Stimulated activated CD4-positive, alpha-beta T cell treated with anti-CD3 and anti-CD28 coated beads, Interleukin-1b, Interleukin-23, amount 100 ng/mL, for 24 hours (primary cell): Measurements from ENCODE around the gene TEX22.
"Not testable (repeated sequence)": the region's sequence is repeated elsewhere in the genome, so short reads cannot be mapped to it uniquely, and the experiment has no call there.

Experiments used
- DNase-seq, 4 experiments: peaks; one replicate each; pipeline ENCODE4 v3.0.0-alpha.2; 2020; ENCODE audit warnings: low read depth in 4 of 4, low spot score in 1 of 4

The TEX22 gene, protein sequence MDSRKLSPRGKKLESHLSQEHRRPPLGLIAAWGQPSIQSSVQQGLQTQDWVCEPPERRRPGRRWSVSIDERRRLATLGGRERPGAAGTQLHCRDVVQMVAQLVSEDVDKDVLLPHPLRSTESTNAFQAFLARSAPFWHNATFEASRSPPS

GRCh38 chr14:105398044-105398725 is at the start of gene TEX22:
Gene TEX22 (plus strand): TSS chr14:105398538. CDS start chr14:105399341, 803 bp downstream.
- peak; percentile 89 to 97 (median 94) for DNase-seq

GRCh38 chr14:105348945-105349699 is 49.2 kb upstream of the TEX22 start:
- DNase-seq, result no peak

- DNase-seq, result no peak
These were observed 48.3 kb upstream of the TEX22 start for GRCh38 chr14:105349992-105350391.

GRCh38 chr14:105350450-105351244 is 47.7 kb upstream of the TEX22 start:
- DNase-seq, result no peak

GRCh38 chr14:105351410-105351809 is 46.9 kb upstream of the TEX22 start:
- no peak for DNase-seq

DNA sequence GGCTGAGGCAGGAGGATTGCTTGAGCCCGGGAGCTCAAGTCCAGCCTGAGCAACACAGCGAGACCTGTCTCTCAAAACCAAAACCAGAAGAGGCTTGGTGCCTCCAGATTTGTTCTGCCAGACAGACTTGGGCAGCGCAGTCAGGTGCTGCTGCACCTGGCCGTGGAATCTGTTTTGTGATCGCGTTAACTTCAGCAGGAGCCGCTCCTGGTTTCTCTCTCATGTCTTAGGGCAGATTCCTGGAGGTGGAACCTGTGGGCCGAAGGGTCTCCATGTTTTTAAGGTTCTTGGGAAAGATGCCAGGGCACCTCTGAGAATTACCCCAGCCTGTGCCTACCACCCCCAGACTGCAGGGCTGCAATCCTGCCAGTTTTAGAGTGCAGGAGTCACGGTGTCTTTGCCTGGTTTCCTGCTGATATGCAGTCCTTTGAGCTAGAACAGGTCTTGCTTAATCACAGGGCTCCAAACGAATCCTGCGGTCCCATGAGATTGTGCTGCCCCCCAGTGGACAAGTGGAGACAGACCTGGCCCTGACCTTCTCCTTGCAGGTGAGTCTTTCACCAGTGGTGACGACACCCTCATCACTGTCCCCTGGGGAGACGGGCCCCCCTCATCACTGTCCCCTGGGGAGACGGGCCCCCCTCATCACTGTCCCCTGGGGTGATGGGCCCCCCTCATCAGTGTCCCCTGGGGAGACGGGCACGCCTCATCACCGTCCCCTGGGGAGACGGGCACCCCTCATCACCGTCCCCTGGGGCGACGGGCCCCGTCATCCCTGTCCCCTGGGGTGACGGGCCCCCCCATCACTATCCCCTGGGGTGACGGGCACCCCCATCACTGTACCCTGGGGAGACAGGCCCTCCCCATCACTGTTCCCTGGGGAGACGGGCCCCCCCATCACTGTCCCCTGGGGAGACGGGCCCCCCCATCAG is 46.2 kb upstream of the TEX22 start:
- peak; percentile 74 to 81 (median 78) for DNase-seq

DNA sequence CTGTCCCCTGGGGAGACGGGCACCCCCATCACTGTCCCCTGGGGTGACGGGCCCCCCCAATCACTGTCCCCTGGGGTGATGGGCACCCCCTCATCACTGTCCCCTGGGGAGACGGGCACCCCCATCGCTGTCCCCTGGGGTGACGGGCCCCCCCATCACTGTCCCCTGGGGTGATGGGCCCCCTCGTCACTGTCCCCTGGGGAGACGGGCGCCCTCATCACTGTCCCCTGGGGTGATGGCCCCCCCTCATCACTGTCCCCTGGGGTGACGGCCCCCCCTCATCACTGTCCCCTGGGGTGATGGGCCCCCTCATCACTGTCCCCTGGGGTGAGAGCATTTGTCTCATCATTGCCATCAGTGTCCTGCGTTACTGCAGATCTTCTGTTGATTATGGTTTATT is 45.2 kb upstream of the TEX22 start:
- no peak for DNase-seq

DNA sequence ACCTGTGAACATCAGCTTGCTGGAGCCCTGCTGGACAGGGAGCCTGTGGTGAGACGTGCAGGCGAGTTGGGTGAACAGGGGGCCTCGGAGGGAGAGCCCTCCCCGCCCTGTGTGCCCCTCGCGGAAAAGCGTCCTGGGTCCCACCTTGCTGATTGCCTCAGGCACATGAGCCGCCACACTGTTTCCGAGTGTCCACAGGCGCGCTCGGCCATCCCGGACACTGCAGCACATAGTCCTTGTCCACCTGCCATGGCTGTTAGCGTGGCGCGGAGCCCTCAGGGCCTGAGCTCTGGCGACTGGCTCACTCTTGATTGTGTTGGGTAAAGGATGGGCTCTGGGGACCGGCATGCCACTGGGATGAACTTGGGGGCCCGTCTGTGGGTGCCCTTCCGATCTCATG is 43.8 kb upstream of the TEX22 start:
- DNase-seq, result no peak

- no peak for DNase-seq
These were observed 43.2 kb upstream of the TEX22 start for GRCh38 chr14:105355049-105355575.

DNA sequence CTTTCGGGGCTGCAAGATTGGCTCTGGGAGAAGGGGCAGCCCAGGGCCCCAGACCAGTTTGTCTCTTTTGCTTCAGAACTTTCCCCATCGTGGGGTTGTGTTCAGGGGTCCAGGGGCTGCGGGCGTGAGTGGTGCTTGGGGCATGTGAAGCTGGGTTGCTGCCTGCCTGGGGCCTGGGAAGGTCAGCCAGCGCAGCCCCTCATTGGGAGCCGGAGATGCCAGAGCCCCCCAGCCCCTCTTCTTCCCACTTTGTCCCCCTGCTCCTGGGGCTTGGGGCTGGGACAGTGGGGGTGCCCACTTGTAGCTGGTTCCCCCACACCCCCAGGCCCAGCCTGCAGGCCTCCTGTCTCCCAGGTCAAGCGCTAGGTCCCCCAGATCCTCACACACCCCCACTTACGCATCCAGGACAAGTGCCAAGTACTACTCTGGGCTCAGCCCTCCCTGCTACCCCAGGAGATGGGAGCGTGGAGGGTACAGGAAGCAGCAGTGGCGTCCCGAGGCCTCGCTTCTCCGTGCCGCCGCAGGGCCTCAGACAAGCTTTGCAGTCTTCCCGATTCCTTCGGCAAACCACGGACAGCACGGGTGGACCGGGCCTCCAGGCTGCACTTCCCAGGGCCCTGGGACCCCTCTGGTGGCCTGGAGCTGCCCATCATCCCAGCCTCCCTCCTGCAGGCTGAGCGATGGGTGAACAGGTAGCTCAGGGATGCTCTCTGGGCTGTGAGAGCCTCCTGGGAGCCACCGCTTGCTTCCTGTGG is 42.3 kb upstream of the TEX22 start:
- no peak for DNase-seq

GRCh38 chr14:105356927-105357326 is 41.4 kb upstream of the TEX22 start:
- no peak for DNase-seq

- no peak for DNase-seq
These were observed 40.7 kb upstream of the TEX22 start for GRCh38 chr14:105357626-105358025.

DNA sequence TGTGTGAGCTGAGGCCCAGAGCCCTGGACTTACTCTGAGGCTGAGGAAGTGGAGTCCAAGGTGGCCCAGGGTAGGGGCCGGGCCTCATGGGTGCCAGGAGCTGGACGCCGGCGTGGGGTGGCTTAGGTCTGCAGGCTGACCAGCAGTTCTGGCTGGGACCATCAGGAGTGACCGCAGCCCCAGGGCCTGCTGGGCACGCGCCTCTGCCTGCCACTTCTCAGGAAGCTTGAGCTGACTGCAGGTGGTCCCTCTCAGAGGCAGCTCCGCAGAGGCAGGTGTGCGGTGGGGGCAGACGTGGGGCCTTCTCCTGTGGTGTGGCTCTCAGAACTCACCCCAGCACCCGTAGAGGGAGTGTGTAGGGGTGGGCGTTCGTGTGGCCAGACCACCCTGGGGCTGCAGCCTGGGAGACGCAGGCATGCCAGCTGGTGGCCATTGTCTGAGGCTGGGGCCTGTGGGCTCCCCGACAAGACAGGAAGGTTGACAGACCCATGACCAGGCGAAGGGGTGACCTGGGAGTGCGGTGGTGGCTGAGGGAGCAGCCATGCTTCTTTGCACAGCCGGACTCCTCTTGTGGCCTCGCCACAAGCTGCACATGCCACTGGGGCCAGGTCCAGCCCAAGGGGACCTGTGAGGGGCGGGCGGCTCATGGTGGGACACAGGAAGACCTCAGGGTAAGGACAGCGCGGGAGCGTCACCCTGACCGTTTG is 40.0 kb upstream of the TEX22 start:
- no peak for DNase-seq

DNA sequence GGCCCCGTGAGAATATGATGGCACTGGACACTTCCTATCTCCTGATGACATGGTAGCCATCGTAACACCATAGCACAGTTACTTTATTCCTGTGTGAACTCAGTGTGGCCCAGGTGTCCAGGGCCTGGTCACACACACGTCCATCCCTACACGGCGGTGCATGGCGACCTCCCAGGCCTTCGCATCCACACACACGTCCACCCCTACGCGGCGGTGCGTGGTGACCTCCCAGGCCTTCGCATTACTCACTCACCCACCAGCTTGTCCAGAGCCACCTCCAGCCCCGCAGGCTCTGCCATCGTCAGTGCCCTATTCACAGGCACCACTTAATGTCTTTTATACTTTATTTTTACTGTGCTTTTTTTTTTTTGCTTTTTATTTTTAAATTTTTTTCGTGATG is 39.4 kb upstream of the TEX22 start:
- DNase-seq, result no peak

DNA sequence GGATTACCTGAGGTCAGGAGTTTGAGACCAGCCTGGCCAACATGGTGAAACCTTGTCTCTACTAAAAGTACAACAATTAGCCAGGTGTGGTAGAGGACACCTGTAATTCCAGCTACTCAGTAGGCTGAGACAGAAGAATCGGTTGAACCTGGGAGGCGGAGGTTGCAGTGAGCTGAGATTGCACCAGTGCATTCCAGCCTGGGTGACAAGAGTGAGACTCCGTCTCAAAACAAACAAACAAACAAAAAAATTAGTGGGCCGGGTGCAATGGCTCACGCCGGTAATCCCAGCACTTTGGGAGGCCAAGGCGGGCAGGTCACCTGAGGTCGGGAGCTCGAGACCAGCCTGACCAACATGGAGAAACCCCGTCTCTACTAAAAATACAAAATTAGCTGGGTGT is 36.9 kb upstream of the TEX22 start:
- not testable (repeated sequence) for DNase-seq

DNA sequence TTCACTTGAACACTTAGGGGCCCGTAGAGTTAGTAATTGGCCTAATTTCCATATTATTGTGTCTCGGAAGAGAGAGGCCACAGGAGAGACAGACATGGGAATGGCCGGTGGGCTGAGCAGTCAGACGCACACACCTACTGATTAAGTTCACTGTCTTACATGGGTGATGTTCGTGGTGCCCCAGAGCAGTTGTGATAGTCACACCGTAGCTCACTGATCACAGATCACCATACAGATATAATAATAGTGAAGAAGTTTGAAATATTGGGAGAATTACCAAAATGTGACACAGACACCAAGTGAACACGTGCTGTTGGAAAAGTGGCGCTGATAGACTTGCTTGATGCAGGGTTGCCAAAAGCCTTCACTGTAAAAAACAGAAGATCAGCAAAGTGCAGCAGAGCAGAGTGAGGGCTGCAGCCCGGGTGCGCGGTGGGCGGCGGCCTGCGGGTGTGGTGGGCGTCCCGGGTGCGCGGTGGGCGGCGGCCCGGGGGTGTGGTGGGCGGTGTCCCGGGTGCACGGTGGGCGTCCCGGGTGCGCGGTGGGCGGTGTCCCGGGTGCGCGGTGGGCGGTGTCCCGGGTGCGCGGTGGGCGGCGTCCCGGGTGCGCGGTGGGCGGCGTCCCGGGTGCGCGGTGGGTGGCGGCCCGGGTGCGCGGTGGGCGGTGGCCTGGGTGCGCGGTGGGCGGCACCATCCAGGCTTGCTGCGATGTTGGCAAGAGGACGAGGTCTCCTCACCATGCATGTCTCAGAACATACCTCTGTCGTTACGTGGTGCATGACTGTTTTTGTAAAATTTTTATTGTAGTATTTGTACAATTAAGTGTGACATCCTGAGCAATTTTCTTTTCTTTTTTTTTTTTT is 34.3 kb upstream of the TEX22 start:
- peak in 2 of 4 experiments; percentile 16 to 22 for DNase-seq

GRCh38 chr14:105365101-105365500 is 33.2 kb upstream of the TEX22 start:
- no peak for DNase-seq

DNA sequence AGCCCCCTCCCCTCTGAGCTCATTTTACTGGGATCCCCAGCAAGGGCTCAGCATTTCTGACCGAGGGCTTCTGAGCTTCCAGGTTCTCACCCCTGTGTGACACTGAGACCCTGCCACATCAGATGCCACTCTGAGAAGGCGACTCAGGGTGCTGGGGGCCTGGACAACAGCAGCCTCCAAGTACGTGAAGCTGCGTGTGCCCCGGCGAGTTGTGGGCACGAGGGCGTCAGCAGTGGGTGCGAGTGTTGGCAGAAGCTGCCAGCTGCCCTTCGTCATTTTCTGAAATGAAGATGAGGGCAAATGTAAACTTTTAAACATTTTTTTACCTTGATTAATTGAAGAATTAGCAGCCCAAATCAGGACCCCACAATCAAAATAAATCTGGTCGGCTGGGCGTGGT is 32.7 kb upstream of the TEX22 start:
- DNase-seq, result no peak
